ENCODE measurements around the gene RPS27.

DNA sequence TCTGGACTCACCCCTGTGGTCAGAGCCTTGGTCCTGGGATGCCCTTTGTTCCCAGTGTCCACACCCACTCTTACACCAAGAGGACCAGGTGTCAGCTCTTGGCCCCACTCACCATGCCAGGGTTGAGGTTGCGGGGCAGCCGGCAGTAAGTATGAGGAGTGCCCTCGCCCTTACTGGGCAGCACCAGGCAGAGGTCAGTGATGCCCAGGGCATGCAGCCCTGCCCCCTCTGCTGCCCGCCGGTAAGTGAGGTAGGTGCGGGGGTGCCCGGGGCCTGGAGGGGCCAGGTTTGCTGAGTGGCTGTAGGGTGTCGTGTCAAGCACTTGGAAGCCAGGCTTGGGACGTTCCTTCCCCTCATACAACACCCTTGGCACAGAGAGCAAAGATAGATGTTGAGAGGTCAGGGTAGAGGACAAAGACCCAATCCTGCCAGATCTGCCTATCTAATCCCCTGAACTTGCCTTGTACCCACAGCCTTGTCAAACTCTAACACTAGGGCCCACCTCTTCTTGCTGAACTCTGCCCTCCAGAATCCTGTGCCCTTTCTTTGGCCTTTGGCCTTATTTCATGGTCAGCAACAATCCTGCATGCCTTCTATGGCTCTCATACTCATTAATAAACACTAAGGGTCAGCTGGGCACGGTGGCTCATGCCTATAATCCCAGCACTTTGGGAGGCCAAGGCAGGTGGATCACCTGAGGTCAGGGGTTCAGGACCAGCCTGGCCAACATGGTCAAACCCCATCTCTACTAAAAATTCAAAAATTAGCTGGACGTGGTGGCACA, 47.6 kb upstream of the RPS27 start:
- TF ChIP-seq JUND (IDR thresholded peaks at IDR 0.05) = no peak
- TF ChIP-seq, protein P1, sequence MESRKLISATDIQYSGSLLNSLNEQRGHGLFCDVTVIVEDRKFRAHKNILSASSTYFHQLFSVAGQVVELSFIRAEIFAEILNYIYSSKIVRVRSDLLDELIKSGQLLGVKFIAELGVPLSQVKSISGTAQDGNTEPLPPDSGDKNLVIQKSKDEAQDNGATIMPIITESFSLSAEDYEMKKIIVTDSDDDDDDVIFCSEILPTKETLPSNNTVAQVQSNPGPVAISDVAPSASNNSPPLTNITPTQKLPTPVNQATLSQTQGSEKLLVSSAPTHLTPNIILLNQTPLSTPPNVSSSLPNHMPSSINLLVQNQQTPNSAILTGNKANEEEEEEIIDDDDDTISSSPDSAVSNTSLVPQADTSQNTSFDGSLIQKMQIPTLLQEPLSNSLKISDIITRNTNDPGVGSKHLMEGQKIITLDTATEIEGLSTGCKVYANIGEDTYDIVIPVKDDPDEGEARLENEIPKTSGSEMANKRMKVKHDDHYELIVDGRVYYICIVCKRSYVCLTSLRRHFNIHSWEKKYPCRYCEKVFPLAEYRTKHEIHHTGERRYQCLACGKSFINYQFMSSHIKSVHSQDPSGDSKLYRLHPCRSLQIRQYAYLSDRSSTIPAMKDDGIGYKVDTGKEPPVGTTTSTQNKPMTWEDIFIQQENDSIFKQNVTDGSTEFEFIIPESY (IDR thresholded peaks at IDR 0.05; ENCODE audit: borderline replicate concordance, low read depth) = no peak
